Lower lobe of right lung (tissue), 2 donors: ENCODE measurements around the gene HSCB. TPM values are rescaled to one million over a fixed set of nuclear protein-coding genes. Genes with fewer than 3 reads are reported as not detected.

Experiments
- ATAC-seq, 2 donors: fragments of 200-7000 bp; cut with Tn5 transposase; one replicate each; pipeline ENCODE4 v1.9.1; 2020 to 2022; ENCODE audit warnings: mild to moderate bottlenecking in 2 of 2, moderate library complexity in 2 of 2
- DNase-seq: peaks from one replicate; pipeline ENCODE4 v3.0.0-alpha.2; 2020
- H3K27ac ChIP-seq: fragments of 200-600 bp; one replicate; pipeline ENCODE4 v1.8.0; 2022
- H3K27me3 ChIP-seq: fragments of 200-600 bp; one replicate; pipeline ENCODE4 v1.8.0; 2022; ENCODE audit warnings: low read depth
- H3K36me3 ChIP-seq: fragments of 200-600 bp; one replicate; pipeline ENCODE4 v1.8.0; 2022; ENCODE audit warnings: mild to moderate bottlenecking
- H3K4me1 ChIP-seq: fragments of 200-600 bp; one replicate; pipeline ENCODE4 v1.8.0; 2022
- H3K4me3 ChIP-seq: fragments of 200-600 bp; one replicate; pipeline ENCODE4 v1.8.0; 2022; ENCODE audit warnings: mild to moderate bottlenecking
- H3K9me3 ChIP-seq: fragments of 200-600 bp; one replicate; pipeline ENCODE4 v1.8.0; 2022
- CTCF ChIP-seq: fragments of 200-600 bp; IDR thresholded peaks from one replicate; pipeline ENCODE4 v1.8.0; 2022; ENCODE audit warnings: antibody characterized with exemption, mild to moderate bottlenecking
- intact Hi-C: fragments of 100-400 bp; cut with DNase I; formaldehyde crosslinking; loops from one replicate; pipeline ENCODE4 v1.11.0; 2022
- total RNA-seq: library from RNA; stranded (reverse); fragmentation: NEBNext Ultra II Directional; extraction: Animal tissue kit (Norgen Biotek cat#: 25700); gene quantifications from one replicate; pipeline ENCODE4 v1.2.1, GENCODE V29; 2021
- donor health status: DM: no; HTN: yes; CAD: no; lungs with severe emphysema.

Gene HSCB
- total RNA-seq, 1 donor from 2014 or later = 13.4 TPM

DNA sequence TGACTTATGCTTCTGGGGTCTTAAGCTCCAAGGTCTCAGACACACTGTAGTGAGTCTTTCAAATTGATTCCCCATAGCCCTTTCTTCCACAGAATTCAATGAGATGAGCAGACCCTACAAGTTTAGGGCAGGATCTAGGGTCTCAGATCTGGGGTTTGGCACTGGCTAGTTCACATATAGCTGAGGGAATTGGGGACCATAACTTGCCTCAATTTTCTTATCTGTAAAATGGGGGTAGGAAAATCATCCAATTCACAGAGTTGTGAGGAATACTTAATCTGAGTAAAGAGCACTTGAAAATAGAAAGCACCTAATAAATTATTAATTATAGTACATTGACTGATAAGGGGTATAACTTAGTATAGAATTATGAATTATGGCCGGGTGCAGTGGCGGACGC is 24.8 kb downstream of the HSCB start:
- DNase-seq (no peak), ATAC-seq (no peak)
- TF ChIP-seq CTCF = no peak
- Histone ChIP-seq H3K4me3 (no peak overlapping the region), H3K9me3 (peaks cover 6% of the 10 kb centered on the region), H3K27ac (no peak overlapping the region), H3K4me1 (no peaks in the 10 kb centered on the region), H3K27me3 (no peaks in the 10 kb centered on the region), H3K36me3 (no peaks in the 10 kb centered on the region)
- intact Hi-C loops = no loop called here

DNA sequence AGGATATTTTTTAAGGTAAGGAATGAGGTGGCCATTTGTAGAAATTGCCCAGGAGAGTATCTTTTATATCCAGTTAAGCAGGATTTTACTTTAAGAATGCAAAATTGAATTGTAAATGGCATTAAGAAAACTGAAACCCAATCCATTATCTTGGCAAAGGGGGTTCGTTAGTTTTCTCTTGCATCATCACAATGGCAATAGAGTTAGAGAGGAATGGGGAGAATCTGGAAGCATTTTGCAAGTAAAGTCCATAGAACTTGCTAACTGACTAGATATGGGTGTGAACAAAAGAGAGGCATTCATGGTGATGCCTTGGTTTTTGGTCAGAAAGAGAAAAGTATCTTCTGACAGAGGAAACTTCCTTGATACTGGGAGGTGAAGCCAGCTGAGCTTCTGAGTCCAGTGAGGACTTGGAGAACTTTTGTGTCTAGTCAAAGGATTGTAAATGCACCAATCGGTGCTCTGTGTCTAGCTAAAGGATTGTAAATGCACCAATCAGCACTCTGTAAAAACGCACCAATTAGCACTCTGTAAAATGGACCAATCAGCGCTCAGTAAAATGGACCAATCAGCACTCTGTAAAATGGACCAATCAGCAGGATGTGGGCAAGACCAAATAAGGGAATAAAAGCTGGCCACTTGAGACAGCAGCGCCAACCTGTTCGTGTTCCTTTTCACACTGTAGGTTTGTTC is 27.0 kb downstream of the HSCB start:
- Histone ChIP-seq H3K4me1 (peaks cover 6% of the 10 kb centered on the region), H3K9me3 (peaks cover 6% of the 10 kb centered on the region), H3K4me3 (no peak overlapping the region), H3K27me3 (no peaks in the 10 kb centered on the region), H3K36me3 (no peaks in the 10 kb centered on the region), H3K27ac (no peak overlapping the region)
- no peak for TF ChIP-seq CTCF
- intact Hi-C loops = no loop called here
- DNase-seq = no peak
- ATAC-seq = no peak

- Histone ChIP-seq H3K9me3 (peaks cover 6% of the 10 kb centered on the region), H3K27ac (no peak overlapping the region), H3K36me3 (peaks cover 2% of the 10 kb centered on the region), H3K4me3 (no peak overlapping the region), H3K4me1 (peaks cover 13% of the 10 kb centered on the region), H3K27me3 (no peaks in the 10 kb centered on the region)
- DNase-seq (peak; percentile 17), ATAC-seq (no peak)
- TF ChIP-seq CTCF = no peak
- intact Hi-C loops = no loop called here
Measured at GRCh38 chr22:28769394-28770085, 27.7 kb downstream of the HSCB start.

DNA sequence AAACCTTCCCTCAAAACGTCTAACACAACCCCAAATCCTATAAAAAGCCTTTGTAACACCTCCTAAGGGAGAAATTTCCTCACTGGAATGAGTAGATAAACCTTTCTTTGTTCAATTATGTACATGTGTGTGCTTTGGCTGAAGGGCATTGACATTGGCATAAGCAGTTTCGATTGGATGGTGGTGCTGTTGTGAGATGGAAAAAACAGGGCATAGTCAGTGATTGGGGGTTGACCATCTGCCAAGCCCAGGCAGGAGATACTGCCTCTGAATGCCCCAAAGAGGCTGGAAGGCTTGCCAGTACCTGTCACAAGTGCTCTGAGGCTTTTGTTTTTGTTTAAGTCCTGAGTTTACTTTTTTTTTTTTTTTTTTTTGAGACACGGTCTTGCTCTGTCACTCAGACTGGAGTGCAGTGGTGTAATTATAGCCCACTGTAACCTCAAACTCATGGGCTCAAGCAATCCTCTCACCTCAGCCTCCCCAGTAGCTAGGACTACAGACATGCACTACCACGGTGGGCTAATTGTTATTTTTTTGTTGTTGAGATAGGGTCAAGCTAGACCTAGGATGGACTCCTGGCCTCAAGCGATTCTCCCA is 29.5 kb downstream of the HSCB start:
- DNase-seq (no peak), ATAC-seq (no peak)
- Histone ChIP-seq H3K9me3 (peaks cover 6% of the 10 kb centered on the region), H3K27me3 (no peaks in the 10 kb centered on the region), H3K4me3 (no peak overlapping the region), H3K27ac (no peak overlapping the region), H3K4me1 (peaks cover 20% of the 10 kb centered on the region), H3K36me3 (peaks cover 20% of the 10 kb centered on the region)
- intact Hi-C loops = no loop called here
- no peak for TF ChIP-seq CTCF

DNA sequence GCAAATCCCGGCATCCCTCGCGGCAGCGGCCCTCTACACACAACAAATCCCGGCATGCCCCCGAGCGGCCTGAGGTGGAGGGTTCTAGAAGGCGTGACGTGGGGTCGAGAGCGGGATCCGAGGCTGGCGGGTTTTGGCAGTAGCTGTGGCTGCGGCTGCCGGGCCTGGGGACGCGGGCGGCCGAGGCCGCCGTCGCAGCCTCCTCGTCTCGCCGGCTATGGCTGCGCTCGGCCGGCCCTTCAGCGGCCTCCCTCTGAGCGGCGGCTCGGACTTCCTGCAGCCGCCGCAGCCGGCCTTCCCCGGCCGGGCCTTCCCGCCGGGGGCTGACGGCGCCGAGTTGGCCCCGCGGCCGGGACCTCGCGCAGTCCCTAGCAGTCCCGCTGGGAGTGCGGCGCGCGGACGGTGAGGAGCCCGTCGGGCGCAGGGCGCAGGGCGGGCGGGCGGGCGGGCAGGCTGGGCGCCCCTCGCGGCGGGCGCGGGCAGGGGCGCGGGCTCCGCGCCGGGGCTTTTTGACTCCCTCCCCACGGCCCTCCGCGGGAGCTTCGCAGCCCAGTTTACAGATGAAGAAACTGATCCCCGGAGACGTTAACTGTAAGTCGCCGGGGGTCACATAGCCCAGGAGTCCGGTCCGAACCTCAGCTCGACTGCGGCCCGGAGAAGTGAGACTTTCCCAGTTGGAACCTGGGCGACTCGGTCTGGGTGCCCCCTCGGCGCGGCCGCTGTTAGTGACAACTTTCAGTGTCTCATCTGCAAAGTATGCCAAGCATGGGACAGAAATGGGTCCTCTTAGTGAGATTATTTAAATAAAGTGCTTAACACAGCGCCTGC is 31.0 kb downstream of the HSCB start, which contains the start of gene CCDC117:
CCDC117 (plus strand) TSS at position 63 of the 828 bp plus-strand sequence; CDS start at position 218, 155 bp downstream.
- ATAC-seq (peak; percentile 97 to 98), DNase-seq (peak; percentile 97)
- no peaks in the 10 kb centered on the region for H3K27me3 ChIP-seq
- peak within 1 kb of the TSS; percentile 97 for H3K27ac ChIP-seq
- H3K9me3 ChIP-seq = peaks cover 6% of the 10 kb centered on the region
- intact Hi-C loops = no loop called here
- peaks cover 34% of the 10 kb centered on the region for H3K36me3 ChIP-seq
- H3K4me3 ChIP-seq = peak within 1 kb of the TSS; percentile 83
- no peak for TF ChIP-seq CTCF
- H3K4me1 ChIP-seq = peaks cover 20% of the 10 kb centered on the region
